Measurements from ENCODE around the gene TARS1.

GRCh38 chr5:33468775-33469435 is 28.1 kb downstream of the TARS1 start:
- no peak for TF ChIP-seq EP300 (IDR thresholded peaks at IDR 0.05)
- TF ChIP-seq CTCF (IDR thresholded peaks at IDR 0.05) = no peak
- no peak for TF ChIP-seq POLR2AphosphoS5 (IDR thresholded peaks at IDR 0.05)
- no peak for TF ChIP-seq POLR2A (IDR thresholded peaks at IDR 0.05)

All from sigmoid colon (tissue), 4 donors.